Endothelial cell of umbilical vein (primary cell): ENCODE results near the gene TMPRSS12.
"Not testable (repeated sequence)": the region's sequence is repeated elsewhere in the genome, so short reads cannot be mapped to it uniquely, and the experiment has no call there.

Experiments
- CTCF ChIP-seq, 2 donors: IDR thresholded peaks; 1 replicate in 1 of 2; 2 replicates in 1 of 2; pipeline ENCODE4 v1.5.1; 2011; ENCODE audit warnings: low read length in 2 of 2, mild to moderate bottlenecking in 2 of 2, moderate library complexity in 2 of 2, control low read depth in 1 of 2, inconsistent platforms in 1 of 2, low read depth in 1 of 2; ENCODE audit not compliant: insufficient read depth in 1 of 2; ENCODE audit errors: extremely low read depth in 1 of 2
- EZH2 ChIP-seq: IDR thresholded peaks from 2 replicates; pipeline ENCODE4 v1.6.1; 2012; ENCODE audit warnings: borderline replicate concordance, low read depth, mild to moderate bottlenecking, moderate library complexity, low read length, inconsistent platforms; ENCODE audit not compliant: severe bottlenecking
- MAX ChIP-seq: IDR thresholded peaks from 2 replicates; pipeline ENCODE4 v1.6.1; 2011; ENCODE audit not compliant: insufficient read depth, insufficient read length
- MYC ChIP-seq: IDR thresholded peaks from one replicate; pipeline ENCODE4 v1.6.1; 2011; ENCODE audit warnings: mild to moderate bottlenecking, low read depth, low read length
- POLR2A ChIP-seq: IDR thresholded peaks from 2 replicates; pipeline ENCODE4 v1.6.1; 2012; ENCODE audit warnings: low read depth, mild to moderate bottlenecking, control low read depth, low read length

GRCh38 chr12:50868881-50869280 is 26.2 kb downstream of the TMPRSS12 start:
- TF ChIP-seq CTCF (IDR thresholded peaks at IDR 0.05; ENCODE audit: extremely low read depth in 1 of 2, insufficient read depth in 1 of 2, low read depth in 1 of 2, low read length in 2 of 2); EZH2; POLR2A; MYC; MAX: not testable (repeated sequence)
